SK-N-SH (cell line): ENCODE data around the gene FCER2.

Experiments used
- CHD2 ChIP-seq: fragments of 150-350 bp; IDR thresholded peaks from 2 replicates; pipeline ENCODE4 v1.6.1; 2018; ENCODE audit warnings: low read length; ENCODE audit not compliant: partially characterized antibody
- CTCF ChIP-seq: fragments of 200-600 bp; sonication (generic); IDR thresholded peaks from 2 replicates; pipeline ENCODE4 v1.6.1; 2017; ENCODE audit warnings: antibody characterized with exemption, mild to moderate bottlenecking, moderate library complexity
- ELF1 ChIP-seq: IDR thresholded peaks from 2 replicates; pipeline ENCODE4 v1.4.0; 2012
- EP300 ChIP-seq, 2 experiments: IDR thresholded peaks; 2 replicates each; pipeline versions ENCODE4 v1.4.0 to v1.6.1; 2012; ENCODE audit warnings: borderline replicate concordance in 1 of 2, low read depth in 1 of 2, low read length in 1 of 2
- EZH2phosphoT487 ChIP-seq: fragments of 200-600 bp; sonication (generic); IDR thresholded peaks from 2 replicates; pipeline ENCODE4 v1.6.1; 2017; ENCODE audit warnings: low read depth, mixed run types, mild to moderate bottlenecking, antibody characterized with exemption, moderate library complexity, borderline replicate concordance
- FOXM1 ChIP-seq: IDR thresholded peaks from 2 replicates; pipeline ENCODE4 v1.4.0; 2012; ENCODE audit warnings: low read depth, mild to moderate bottlenecking
- JUND ChIP-seq: IDR thresholded peaks from 2 replicates; pipeline ENCODE4 v1.4.0; 2012
- MAX ChIP-seq: IDR thresholded peaks from 2 replicates; pipeline ENCODE4 v1.4.0; 2012; ENCODE audit warnings: low read depth
- NRF1 ChIP-seq: IDR thresholded peaks from 2 replicates; pipeline ENCODE4 v1.6.1; 2012; ENCODE audit warnings: low read depth, mild to moderate bottlenecking, low read length
- RFX5 ChIP-seq: IDR thresholded peaks from 2 replicates; pipeline ENCODE4 v1.6.1; 2012; ENCODE audit warnings: mild to moderate bottlenecking, improper control_type of control experiment, low read length
- TAF1 ChIP-seq: IDR thresholded peaks from 2 replicates; pipeline ENCODE4 v1.6.1; 2012; ENCODE audit warnings: low read depth, mild to moderate bottlenecking, low read length, moderate library complexity, borderline replicate concordance
- TF ChIP-seq, protein P1 (sequence below): fragments of 150-350 bp; IDR thresholded peaks from 2 replicates; pipeline ENCODE4 v1.6.1; 2016; ENCODE audit warnings: mild to moderate bottlenecking, low read depth, low read length
- TF ChIP-seq, protein P2 (sequence below): fragments of 150-350 bp; IDR thresholded peaks from 2 replicates; pipeline ENCODE4 v1.6.1; 2017; ENCODE audit warnings: antibody characterized with exemption, low read length, low read depth, borderline replicate concordance
- TF ChIP-seq, protein P3 (sequence below): IDR thresholded peaks from 2 replicates; pipeline ENCODE4 v1.6.1; 2012; ENCODE audit warnings: mild to moderate bottlenecking, low read depth, low read length, moderate library complexity

DNA sequence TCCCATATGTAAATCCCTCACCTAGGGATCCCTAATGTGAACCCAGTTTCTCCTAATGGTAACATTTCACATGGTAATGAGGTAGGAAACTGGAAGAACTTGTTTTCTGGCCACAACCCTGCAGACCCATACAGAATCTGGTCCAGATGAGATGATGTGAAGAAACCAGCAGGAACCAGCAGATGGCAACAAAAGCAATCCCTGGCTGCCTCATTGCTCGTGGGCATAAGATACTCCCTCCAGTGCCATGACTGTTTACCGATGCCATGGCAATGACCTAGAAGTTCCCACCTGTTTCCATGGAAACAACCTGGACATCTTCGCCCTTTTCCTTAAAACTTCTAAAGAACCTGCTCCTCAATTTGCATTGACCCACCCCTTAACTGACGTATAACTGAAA is 46.8 kb upstream of the FCER2 start:
- TF ChIP-seq RFX5, result no peak
- TF ChIP-seq EP300 (IDR thresholded peaks at IDR 0.05; ENCODE audit: borderline replicate concordance in 1 of 2, low read depth in 1 of 2, low read length in 1 of 2), result no peak
- TF ChIP-seq ELF1, result no peak
- TF ChIP-seq, protein P1, sequence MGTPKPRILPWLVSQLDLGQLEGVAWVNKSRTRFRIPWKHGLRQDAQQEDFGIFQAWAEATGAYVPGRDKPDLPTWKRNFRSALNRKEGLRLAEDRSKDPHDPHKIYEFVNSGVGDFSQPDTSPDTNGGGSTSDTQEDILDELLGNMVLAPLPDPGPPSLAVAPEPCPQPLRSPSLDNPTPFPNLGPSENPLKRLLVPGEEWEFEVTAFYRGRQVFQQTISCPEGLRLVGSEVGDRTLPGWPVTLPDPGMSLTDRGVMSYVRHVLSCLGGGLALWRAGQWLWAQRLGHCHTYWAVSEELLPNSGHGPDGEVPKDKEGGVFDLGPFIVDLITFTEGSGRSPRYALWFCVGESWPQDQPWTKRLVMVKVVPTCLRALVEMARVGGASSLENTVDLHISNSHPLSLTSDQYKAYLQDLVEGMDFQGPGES, result no peak
- no peak for TF ChIP-seq FOXM1
- TF ChIP-seq CHD2, result no peak
- no peak for TF ChIP-seq CTCF
- no peak for TF ChIP-seq JUND
- TF ChIP-seq MAX, result no peak
- TF ChIP-seq, protein P2, sequence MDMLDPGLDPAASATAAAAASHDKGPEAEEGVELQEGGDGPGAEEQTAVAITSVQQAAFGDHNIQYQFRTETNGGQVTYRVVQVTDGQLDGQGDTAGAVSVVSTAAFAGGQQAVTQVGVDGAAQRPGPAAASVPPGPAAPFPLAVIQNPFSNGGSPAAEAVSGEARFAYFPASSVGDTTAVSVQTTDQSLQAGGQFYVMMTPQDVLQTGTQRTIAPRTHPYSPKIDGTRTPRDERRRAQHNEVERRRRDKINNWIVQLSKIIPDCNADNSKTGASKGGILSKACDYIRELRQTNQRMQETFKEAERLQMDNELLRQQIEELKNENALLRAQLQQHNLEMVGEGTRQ, result no peak
- no peak for TF ChIP-seq EZH2phosphoT487
- TF ChIP-seq, protein P3, sequence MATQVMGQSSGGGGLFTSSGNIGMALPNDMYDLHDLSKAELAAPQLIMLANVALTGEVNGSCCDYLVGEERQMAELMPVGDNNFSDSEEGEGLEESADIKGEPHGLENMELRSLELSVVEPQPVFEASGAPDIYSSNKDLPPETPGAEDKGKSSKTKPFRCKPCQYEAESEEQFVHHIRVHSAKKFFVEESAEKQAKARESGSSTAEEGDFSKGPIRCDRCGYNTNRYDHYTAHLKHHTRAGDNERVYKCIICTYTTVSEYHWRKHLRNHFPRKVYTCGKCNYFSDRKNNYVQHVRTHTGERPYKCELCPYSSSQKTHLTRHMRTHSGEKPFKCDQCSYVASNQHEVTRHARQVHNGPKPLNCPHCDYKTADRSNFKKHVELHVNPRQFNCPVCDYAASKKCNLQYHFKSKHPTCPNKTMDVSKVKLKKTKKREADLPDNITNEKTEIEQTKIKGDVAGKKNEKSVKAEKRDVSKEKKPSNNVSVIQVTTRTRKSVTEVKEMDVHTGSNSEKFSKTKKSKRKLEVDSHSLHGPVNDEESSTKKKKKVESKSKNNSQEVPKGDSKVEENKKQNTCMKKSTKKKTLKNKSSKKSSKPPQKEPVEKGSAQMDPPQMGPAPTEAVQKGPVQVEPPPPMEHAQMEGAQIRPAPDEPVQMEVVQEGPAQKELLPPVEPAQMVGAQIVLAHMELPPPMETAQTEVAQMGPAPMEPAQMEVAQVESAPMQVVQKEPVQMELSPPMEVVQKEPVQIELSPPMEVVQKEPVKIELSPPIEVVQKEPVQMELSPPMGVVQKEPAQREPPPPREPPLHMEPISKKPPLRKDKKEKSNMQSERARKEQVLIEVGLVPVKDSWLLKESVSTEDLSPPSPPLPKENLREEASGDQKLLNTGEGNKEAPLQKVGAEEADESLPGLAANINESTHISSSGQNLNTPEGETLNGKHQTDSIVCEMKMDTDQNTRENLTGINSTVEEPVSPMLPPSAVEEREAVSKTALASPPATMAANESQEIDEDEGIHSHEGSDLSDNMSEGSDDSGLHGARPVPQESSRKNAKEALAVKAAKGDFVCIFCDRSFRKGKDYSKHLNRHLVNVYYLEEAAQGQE, result no peak
- TF ChIP-seq TAF1, result no peak
- no peak for TF ChIP-seq NRF1
